HG03571 (cell line): ENCODE results near the gene MIA3.

ENCODE experiments used
- ATAC-seq: cut with Tn5 transposase; IDR thresholded peaks from one replicate; pipeline ENCODE4 v1.9.1; 2021; ENCODE audit not compliant: unreplicated experiment

The MIA3 gene

GRCh38 chr1:222620566-222620965 is 2.7 kb downstream of the MIA3 start:
- peak; percentile 53 for ATAC-seq

DNA sequence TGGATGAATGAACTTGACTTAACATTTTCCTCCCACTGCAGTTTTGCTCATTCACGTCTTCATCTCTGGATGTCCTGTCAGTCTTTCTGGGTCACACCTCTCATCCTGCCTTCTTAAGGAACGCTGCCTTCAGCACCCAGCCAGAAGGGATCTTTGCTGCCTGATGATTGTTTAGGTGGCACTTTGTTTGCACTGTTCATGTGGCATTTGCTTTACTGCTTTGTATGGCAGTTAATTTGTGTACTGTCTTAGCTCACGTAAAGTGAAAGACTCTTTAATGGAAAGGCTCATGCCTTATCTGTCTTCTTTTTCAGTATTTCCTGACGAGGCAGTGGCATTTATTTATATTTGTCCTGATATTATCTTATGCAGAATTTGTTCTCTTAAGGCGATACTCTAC is 4.9 kb downstream of the MIA3 start:
- ATAC-seq = no peak

GRCh38 chr1:222623458-222623857 is 5.6 kb downstream of the MIA3 start:
- no peak for ATAC-seq

- ATAC-seq = no peak
Observed at GRCh38 chr1:222624214-222624613, 6.3 kb downstream of the MIA3 start.

- ATAC-seq = no peak
Observed at GRCh38 chr1:222627232-222627631, 9.3 kb downstream of the MIA3 start.

DNA sequence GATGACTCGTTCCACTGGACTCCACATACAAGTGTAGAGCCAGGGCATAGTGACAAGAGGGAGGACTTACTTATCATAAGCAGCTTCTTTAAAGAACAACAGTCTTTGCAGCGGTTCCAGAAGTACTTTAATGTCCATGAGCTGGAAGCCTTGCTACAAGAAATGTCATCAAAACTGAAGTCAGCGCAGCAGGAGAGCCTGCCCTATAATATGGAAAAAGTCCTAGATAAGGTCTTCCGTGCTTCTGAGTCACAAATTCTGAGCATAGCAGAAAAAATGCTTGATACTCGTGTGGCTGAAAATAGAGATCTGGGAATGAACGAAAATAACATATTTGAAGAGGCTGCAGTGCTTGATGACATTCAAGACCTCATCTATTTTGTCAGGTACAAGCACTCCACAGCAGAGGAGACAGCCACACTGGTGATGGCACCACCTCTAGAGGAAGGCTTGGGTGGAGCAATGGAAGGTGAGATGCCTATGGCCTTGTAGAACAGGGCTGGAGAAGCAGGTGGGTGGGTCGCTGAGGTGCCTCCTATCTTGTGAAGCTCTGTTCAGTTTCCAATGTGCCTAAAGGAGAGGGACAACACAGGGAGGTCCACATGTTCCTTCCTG is 12.1 kb downstream of the MIA3 start:
- ATAC-seq = no peak

DNA sequence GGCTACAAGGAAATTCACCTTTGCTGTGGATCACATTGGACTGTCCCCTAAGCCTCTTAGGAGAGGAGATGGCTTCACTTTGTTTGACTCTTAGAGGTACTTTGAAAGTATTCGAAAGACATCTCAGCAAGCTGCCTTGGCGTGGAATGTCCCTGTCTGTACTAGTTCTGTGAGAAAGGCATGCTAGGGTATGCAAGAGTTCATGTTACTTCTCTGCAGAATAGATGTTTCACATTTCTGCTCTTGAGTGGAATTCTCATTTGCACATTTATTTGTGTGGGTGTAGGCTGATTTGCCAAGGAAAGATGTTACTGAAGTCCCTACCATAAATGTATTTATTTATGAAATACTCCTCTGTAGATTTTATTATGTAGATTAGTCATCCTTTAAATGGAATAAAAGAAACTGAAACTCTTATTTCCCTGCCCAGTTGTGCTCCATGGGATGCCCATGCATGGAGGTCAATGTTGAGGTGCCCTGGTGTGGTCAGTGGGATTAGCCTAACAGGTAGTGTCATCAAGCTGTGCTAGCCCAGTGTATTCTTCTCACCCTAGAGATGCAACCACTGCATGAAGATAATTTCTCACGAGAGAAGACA is 13.8 kb downstream of the MIA3 start:
- no peak for ATAC-seq

DNA sequence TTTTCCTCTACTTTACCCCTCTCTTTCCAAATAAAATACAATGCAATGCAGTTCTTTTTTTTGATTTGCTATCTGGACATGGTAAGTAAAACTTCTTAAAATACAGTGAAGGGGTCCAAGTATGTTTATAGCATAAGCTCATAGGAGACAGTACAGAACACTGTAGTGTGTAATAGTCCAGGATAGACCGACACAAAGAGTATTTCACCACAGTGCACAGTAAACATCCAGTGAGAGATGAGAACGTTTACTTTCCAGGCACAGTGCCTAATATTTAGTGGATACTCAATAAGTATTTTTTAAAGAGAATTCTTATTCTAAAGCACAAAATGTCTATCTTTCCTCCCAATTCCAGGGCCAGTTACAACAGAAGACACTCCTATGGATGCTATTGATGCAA is 14.9 kb downstream of the MIA3 start:
- no peak for ATAC-seq

DNA sequence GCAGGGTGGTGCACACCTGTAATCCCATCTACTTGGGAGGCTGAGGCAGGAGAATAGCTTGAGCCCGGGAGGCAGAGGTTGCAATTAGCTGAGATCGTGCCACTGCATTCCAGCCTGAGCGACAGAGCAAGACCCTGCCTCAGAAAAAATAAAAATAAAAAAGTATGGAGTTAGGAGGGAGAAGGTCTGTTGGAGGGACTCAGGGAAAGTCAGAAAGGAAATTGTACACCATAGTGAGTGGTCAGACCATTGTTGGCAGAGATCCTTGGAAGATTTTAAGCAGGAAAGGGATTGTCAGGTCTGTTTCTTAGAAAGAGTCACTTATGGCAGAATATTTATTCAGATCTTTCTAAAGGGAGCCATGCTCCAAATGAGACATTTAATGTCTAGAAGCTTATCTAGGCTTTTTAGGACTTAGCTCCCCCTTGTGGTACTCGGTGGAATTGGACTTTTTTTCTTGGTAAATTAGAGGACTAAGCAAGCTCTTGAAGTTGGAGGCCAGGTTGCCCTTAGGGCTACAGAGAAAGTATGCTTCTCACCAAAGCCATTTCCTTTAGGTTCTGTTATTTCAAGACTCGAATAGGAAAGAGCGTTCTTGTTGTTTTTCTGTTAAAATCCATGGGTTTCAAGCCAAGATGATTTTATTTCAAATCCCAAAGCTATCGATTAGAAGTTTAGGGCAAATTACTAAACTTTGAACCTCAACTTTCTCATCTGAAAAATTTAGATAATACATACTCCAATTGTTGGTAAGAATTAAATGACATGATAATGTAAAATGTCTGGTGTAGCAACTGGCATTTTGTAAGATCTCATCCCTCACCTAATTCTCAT is 16.5 kb downstream of the MIA3 start:
- ATAC-seq = peak; percentile 74

- ATAC-seq = no peak
Observed at GRCh38 chr1:222641269-222641948, 23.5 kb downstream of the MIA3 start.

- ATAC-seq = no peak
Observed at GRCh38 chr1:222642468-222642867, 24.6 kb downstream of the MIA3 start.

GRCh38 chr1:222643606-222643937 is 25.7 kb downstream of the MIA3 start:
- ATAC-seq = no peak

- peak; percentile 98 for ATAC-seq
Observed at GRCh38 chr1:222643938-222644635, 26.2 kb downstream of the MIA3 start.

DNA sequence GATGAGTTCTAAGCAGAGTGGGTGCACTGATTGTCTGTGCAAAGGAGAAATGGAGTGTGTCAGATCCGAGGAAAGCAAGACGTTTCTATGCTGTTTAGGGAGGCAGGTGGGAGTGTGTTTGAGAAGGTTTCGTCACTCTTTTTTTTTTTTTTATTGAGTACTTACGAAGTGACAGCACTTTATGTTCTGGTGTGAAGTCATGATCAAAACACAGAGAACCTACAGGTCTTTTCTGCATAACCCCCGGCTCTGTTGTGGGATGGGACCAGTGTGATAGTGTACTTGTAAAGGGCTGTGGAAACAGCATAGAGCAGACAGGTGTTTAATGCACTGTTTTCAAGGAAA is 26.7 kb downstream of the MIA3 start:
- peak; percentile 1 for ATAC-seq

GRCh38 chr1:222652676-222653075 is 34.8 kb downstream of the MIA3 start:
- ATAC-seq = no peak

DNA sequence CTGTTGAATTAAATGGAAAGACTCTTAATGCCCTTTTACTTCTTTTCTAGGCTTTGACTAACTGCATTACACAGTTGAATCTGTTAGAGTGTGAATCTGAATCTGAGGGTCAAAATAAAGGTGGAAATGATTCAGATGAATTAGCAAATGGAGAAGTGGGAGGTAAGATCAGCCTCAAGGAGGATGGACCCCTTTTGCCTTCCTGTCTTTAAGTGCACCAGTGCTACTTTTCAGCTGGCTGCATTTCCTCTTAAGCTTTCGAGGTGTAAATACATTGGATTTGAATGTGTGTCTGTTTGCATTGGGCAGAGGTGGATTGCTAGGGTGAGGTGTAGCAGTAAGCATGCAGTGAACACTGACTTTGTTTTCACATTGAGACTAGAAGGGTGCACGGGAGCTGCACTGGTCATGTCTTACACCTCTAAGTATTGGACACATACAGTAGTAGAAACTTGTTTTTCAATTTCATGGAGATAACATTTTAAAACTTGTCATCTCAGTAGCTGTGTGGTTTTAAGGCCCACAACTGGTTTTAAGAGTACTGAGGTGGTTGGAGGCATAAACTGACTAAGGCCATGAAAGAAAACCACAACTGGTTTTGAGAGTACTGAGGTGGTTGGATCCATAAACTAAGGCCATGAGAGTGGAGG is 35.4 kb downstream of the MIA3 start:
- peak; percentile 68 for ATAC-seq

GRCh38 chr1:222654849-222655248 is 37.0 kb downstream of the MIA3 start:
- ATAC-seq = peak; percentile 95

- no peak for ATAC-seq
Observed at GRCh38 chr1:222656391-222657155, 38.7 kb downstream of the MIA3 start.

DNA sequence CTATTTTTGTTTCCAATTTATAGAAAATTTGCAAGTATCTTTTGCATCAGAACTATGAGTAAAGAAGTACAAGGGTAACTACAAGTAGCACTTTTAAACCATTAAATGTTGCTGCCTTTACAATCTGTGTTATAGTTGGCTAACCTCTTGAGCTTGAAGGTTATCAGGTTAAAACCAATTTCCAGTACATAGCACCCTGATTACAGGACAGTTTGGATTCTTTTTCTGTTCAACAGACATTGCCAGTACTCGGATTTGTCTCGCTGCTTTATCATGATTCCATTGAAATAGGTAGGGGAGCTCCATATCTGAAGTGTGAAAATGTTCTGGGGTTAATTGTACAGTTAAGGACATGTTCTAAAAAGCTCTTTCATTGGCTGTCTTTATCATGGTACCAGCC is 40.0 kb downstream of the MIA3 start:
- ATAC-seq = no peak

- no peak for ATAC-seq
Observed at GRCh38 chr1:222663431-222663934, 45.6 kb downstream of the MIA3 start.
